ENCODE data around the gene VWA5A. TPM values are rescaled to one million over a fixed set of nuclear protein-coding genes. Genes with fewer than 3 reads are reported as not detected.

Gene VWA5A
- total and polyA plus RNA-seq, 10 of the 15 experiments (the other 5 are each of a cell fraction or from before 2014, with no cell fraction given), result 0.45 to 1.6 (median 1.0) TPM

- TF ChIP-seq, protein P1, sequence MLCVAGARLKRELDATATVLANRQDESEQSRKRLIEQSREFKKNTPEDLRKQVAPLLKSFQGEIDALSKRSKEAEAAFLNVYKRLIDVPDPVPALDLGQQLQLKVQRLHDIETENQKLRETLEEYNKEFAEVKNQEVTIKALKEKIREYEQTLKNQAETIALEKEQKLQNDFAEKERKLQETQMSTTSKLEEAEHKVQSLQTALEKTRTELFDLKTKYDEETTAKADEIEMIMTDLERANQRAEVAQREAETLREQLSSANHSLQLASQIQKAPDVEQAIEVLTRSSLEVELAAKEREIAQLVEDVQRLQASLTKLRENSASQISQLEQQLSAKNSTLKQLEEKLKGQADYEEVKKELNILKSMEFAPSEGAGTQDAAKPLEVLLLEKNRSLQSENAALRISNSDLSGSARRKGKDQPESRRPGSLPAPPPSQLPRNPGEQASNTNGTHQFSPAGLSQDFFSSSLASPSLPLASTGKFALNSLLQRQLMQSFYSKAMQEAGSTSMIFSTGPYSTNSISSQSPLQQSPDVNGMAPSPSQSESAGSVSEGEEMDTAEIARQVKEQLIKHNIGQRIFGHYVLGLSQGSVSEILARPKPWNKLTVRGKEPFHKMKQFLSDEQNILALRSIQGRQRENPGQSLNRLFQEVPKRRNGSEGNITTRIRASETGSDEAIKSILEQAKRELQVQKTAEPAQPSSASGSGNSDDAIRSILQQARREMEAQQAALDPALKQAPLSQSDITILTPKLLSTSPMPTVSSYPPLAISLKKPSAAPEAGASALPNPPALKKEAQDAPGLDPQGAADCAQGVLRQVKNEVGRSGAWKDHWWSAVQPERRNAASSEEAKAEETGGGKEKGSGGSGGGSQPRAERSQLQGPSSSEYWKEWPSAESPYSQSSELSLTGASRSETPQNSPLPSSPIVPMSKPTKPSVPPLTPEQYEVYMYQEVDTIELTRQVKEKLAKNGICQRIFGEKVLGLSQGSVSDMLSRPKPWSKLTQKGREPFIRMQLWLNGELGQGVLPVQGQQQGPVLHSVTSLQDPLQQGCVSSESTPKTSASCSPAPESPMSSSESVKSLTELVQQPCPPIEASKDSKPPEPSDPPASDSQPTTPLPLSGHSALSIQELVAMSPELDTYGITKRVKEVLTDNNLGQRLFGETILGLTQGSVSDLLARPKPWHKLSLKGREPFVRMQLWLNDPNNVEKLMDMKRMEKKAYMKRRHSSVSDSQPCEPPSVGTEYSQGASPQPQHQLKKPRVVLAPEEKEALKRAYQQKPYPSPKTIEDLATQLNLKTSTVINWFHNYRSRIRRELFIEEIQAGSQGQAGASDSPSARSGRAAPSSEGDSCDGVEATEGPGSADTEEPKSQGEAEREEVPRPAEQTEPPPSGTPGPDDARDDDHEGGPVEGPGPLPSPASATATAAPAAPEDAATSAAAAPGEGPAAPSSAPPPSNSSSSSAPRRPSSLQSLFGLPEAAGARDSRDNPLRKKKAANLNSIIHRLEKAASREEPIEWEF (IDR thresholded peaks at IDR 0.05; ENCODE audit: insufficient replicate concordance, low read depth, low read length), result no peak
- TF ChIP-seq, protein P2, sequence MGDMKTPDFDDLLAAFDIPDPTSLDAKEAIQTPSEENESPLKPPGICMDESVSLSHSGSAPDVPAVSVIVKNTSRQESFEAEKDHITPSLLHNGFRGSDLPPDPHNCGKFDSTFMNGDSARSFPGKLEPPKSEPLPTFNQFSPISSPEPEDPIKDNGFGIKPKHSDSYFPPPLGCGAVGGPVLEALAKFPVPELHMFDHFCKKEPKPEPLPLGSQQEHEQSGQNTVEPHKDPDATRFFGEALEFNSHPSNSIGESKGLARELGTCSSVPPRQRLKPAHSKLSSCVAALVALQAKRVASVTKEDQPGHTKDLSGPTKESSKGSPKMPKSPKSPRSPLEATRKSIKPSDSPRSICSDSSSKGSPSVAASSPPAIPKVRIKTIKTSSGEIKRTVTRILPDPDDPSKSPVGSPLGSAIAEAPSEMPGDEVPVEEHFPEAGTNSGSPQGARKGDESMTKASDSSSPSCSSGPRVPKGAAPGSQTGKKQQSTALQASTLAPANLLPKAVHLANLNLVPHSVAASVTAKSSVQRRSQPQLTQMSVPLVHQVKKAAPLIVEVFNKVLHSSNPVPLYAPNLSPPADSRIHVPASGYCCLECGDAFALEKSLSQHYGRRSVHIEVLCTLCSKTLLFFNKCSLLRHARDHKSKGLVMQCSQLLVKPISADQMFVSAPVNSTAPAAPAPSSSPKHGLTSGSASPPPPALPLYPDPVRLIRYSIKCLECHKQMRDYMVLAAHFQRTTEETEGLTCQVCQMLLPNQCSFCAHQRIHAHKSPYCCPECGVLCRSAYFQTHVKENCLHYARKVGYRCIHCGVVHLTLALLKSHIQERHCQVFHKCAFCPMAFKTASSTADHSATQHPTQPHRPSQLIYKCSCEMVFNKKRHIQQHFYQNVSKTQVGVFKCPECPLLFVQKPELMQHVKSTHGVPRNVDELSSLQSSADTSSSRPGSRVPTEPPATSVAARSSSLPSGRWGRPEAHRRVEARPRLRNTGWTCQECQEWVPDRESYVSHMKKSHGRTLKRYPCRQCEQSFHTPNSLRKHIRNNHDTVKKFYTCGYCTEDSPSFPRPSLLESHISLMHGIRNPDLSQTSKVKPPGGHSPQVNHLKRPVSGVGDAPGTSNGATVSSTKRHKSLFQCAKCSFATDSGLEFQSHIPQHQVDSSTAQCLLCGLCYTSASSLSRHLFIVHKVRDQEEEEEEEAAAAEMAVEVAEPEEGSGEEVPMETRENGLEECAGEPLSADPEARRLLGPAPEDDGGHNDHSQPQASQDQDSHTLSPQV (IDR thresholded peaks at IDR 0.05), result no peak
- TF ChIP-seq RBBP5 (conservative IDR thresholded peaks at IDR 0.05) (no peak), CBFB (IDR thresholded peaks at IDR 0.05; ENCODE audit: low read depth) (0 out of 2 replicates have a peak, but pooled peaks have one; percentile 53), SRF (IDR thresholded peaks at IDR 0.05; ENCODE audit: low read depth in 2 of 2, low read length in 2 of 2) (no peak), NR2C1 (IDR thresholded peaks at IDR 0.05) (no peak), MXI1 (IDR thresholded peaks at IDR 0.05; ENCODE audit: low read depth, low read length) (no peak), MEF2A (IDR thresholded peaks at IDR 0.05; ENCODE audit: insufficient read depth, low read depth, low read length) (peak; percentile 99), MTA2 (IDR thresholded peaks at IDR 0.05; ENCODE audit: low read depth) (peak; percentile 86), HDGF (IDR thresholded peaks at IDR 0.05) (no peak), ATF7 (IDR thresholded peaks at IDR 0.05; ENCODE audit: low read depth) (peak; percentile 83), BRCA1 (IDR thresholded peaks at IDR 0.05; ENCODE audit: low read depth, low read length) (no peak), STAT1 (conservative IDR thresholded peaks at IDR 0.05) (no peak), ZBED1 (IDR thresholded peaks at IDR 0.05; ENCODE audit: borderline replicate concordance) (peak; percentile 78; the same call in 1 of the 2 replicates), ZNF217 (IDR thresholded peaks at IDR 0.05) (peak; percentile 83; the same call in 1 of the 2 replicates), BCL3 (IDR thresholded peaks at IDR 0.05; ENCODE audit: borderline replicate concordance, insufficient read depth, low read depth, low read length, poor library complexity, severe bottlenecking) (no peak)
- TF ChIP-seq, protein P3, sequence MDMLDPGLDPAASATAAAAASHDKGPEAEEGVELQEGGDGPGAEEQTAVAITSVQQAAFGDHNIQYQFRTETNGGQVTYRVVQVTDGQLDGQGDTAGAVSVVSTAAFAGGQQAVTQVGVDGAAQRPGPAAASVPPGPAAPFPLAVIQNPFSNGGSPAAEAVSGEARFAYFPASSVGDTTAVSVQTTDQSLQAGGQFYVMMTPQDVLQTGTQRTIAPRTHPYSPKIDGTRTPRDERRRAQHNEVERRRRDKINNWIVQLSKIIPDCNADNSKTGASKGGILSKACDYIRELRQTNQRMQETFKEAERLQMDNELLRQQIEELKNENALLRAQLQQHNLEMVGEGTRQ (IDR thresholded peaks at IDR 0.05; ENCODE audit: borderline replicate concordance, low read depth, low read length), result no peak
Observed at GRCh38 chr11:124070915-124071622, 44.2 kb upstream of the VWA5A start (continued).
